GM19438 (cell line): ENCODE measurements around the gene CTIF.
"Not testable (repeated sequence)": the region's sequence is repeated elsewhere in the genome, so short reads cannot be mapped to it uniquely, and the experiment has no call there.

Experiments used
- ATAC-seq: cut with Tn5 transposase; IDR thresholded peaks from one replicate; pipeline ENCODE4 v1.9.1; 2021; ENCODE audit warnings: low read depth; ENCODE audit not compliant: unreplicated experiment

The CTIF gene

DNA sequence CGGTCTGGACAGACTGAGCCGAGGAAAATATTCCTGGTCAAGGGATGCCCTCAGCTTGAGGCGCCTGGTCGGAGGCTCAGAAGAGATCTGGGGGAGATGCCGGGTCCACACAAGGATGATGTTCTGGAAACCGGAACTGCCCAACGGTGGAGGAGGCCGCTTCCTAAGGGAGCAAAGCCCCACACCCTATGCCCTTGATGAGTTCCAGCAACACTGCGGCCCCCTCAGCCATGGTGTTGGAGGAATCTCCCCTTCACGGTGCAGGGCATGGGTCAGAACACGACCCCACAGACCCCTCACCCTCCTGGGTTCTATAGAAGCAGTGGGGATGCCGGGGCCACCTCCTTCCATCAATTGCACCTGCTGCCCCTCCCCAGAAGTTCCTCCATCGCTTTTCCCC, 332.1 kb downstream of the CTIF start:
- not testable (repeated sequence) for ATAC-seq

DNA sequence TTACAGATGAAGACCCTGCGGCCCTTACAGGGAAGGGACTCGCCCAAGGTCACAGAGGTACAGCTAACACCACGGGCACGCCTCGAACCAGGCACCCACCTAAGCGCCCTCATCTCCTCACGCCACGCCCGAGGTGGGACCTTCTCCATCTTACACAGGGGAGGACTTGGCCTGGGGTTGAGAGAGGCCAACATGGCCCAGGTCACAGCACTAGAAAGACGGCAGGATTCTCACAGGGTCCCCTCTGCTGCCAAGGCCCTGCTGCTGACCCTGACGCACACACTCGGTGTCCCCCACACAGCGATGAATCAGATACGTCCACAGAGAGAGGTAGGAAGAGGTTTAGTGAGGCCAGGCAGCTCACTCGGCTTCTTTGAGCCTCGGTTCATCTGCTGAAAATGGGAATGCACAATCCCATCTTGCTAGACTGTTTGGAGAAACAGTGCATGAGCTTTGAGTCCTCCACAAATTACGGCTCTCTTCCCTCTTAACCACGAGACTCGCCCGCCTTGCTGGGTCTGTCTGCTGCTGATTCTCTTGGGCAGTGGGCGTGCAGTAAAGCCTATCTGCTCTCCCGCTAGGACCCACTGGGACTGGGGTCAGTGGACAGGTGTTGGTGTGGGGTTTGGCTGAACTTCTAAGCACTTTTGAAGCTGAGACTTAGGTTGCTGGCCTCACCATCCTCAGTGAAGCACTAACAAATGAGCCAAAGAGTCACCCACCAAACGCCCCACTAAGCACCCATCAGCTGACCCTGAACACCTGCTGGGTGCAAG, 332.7 kb downstream of the CTIF start:
- no peak for ATAC-seq

DNA sequence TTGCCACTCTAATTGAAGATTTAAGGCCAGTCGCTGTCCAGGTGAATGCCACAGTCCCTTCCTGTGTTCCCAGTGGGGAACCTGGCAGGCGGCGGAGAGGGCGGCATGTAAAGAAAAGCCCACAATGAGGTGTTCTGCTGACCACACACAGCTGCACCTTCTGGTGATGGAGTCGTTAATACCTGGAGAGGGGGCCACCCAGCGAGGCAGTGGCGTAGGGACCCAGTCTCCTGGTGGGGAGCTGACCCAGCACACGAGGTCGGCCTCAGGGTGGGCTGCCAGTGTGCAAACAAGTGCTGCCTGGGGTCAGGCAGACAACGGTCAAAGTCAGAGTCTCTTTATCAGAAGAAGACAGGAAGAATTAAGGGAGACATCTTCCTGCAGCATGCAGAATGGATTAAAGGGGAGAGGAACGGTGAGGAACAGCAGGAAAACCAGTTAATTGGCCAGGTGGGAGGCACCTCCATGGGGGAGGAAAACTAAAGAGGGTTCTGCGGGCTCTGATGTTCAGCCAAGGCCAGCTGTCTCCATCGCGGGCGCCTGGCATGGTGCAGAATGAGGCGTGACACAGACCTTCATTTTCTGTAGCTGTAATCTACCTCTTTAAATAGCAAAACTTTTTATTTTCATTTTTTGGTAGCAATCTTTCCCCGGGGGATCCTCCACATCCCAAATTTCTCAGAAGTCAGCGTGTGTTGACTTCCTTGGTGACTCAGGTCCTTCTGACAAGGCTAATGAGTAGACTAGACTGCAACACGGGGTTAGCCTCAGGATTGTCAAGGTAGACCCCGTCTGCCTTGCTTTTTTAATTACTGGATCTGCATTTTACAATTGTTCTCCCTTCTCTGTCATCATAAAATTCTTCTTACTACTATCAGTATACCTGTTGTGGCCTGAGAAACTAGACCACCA, 333.7 kb downstream of the CTIF start:
- ATAC-seq, result no peak

DNA sequence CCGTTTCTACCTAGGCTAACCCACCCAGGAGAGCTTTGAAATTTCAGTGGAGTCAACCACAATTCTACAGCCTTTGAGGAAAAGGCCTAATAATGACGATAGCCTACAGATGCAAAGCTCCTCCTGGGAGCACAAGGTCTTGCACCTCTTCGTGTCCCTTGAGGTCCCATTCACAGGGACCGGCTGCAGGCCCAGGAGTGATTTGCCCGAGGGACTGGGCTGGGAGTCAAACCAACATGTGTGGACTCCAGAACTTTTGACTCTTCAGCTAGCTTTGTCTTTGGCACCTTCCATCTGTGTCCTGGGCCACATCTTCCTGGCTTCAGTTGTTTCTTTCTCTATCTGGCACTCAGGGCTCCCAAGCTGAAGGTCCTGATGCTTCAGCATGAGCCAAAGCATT, 335.4 kb downstream of the CTIF start:
- ATAC-seq, result no peak

DNA sequence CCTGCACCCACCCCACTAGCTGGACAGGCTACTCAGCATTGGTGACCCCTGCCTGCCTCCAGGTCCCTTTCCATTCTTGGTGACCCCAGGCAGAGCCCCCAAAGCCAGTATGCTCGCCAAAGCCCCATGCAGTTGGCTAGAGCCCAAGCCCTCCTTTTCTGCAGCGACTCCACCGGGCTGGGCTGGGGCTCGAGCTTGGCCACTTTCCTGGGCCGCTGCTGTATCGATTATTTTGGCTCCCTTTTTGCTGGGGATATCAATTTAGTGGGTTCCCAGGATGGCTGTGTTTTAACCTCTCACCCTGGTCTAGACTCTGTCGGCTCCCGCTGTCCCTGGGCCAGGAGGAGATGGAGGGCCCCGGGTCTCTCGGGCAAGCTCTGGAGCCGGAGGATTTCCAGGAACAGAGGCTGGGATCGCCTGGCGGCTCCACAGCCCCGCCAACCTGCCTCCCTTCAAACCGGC, 335.9 kb downstream of the CTIF start:
- ATAC-seq, result no peak

DNA sequence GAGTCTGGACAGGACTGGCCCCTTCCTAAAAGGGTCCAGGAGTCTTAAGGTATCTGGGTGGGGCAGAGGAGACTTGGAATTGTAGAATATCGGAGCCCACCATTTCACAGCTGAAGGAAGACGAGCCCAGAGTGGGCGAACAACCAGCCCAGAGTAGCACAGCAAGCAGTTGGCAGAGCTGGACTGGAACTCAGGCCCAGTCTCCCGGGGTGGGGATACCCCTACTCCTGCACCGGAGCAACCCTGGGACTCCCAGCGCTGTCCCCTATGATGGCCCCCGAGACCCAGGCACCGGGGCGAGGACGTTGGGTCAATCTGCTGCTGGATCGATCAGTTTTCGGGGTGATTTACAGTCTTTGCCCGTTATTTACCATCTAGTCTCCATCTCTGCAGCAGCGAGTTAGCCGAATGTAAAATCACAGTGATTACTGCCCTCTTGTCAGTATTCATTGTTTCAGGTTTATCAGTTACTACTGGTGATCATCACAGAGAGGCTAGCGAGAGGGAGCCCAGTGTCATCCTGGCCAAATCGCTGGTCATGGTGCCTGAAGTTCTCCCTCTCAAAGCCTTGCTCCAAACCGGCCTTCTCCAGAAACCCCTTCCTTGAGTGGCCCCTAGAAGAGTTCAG, 336.6 kb downstream of the CTIF start:
- ATAC-seq, result no peak

DNA sequence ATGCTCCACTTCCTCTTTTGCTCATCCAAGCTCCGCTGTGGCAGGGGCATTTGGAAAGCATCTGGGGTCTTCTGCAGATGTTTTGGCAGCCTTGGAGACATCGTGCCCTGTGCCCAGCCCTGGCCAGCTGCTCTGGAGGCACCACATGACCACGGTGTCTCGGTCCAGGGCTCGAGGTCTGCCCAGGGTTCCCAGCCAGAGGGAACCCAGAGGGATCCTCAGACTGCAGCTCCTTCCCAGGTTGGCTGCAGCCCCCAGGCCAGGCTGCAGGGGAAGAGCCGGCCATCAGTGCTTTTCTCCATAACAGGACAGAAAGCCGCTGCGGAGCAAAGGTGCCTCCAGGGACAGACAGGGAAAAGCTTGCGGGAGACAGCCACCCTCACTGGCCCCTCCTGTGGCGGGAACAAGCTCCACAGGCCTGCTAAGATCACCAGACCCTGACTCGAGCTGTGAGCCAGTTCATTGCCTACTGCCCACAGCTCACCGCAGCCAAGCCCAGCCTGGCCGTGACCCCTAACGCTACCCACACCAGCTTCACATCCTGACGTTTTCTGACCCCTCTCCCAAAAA, 337.2 kb downstream of the CTIF start:
- ATAC-seq, result no peak

DNA sequence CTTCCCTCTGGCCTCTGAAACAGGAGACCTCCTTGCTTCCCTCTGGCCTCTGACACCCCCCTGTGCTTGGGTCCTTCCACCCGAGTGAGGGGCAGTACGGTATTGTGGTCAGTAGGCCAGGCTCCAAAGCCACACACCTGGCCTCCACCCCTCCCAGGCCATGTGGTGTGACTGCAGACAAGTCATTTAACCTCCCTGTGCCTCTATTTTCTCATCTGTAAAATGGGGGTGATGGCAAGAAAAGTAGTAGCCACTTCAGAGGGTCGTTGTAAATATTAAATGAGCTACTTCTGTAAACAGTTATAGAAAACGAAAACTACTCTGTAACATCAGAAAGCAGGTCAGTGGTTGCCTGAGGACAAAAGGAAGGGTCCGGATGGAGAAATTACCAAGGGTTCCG, 337.8 kb downstream of the CTIF start:
- ATAC-seq, result no peak

DNA sequence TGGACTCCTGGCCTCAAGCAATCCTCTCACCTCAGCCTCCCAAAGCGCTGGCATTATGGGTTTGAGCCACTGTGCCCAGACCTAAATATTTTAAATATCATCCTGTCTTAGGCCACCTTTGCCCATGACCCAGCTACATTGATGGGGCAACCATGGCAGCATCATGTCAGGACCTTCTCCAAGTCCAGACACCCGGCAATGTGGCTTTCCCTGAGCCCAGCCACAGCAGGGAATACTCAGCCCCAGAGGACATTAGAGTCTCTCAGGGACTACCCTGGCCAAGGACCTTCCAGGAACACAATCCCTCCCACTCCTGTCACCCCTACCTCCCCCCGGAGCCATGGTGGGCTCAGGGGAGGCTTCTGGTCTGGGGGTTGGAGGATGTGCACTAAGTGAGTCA, 339.1 kb downstream of the CTIF start:
- ATAC-seq, result no peak

DNA sequence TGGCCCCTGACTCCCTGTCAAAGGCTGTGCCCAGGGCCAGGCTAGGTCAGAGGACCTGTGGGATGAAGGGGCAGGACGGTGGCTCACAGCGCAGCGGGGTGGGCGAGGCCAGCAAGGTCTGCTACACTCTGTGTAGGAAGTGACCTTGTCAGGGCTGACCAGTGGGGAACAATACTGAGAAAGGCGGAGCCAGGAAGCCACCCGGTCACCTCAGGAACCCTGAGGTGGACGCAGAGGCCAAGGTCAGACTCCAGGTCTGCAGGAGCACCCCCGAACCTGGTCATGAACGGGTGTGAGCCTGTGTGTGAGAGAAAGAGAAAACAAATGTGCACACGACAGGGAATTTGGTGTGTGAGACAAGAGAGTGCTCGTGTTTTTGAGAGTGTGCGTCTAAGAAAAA, 339.6 kb downstream of the CTIF start:
- no peak for ATAC-seq

DNA sequence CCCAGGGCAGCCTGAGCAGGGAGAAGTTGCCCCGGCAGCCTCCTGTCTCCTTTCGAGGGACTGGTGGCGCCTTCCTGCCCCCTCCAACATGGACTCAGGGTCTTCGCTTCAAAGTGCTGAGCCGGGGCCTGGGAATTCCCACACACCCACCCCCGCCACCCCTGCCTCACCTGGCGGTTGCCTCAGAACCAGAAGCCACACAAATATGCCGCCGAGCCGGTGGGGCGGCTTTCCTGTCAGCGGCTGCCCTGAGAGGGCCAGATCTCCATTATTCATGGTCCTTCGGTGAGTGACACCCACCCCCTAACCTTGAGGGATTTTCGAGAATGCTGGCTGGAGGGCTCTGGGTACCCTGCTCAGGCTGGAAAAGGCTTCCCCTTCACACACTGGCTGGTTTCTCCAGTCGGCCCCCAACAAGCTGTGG, 340.2 kb downstream of the CTIF start:
- ATAC-seq, result no peak

DNA sequence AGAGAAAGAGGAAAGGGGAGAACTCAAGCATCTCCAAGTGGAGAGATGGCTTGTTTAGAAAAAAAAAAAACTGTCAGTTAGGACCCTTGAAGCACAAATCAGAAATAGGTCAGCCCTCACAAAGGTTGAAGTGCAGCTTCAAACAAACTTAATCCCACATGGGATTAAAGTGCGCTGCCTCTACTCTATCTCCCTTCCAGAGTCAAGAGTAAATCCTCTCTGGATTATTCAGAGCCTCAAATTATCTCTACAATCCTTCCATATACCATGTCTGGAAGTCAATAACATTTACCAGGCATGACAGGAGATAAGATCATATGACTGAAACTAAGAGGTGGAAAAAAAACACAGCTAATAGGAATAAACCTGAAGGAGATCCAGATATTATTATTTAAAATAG, 342.1 kb downstream of the CTIF start:
- no peak for ATAC-seq

DNA sequence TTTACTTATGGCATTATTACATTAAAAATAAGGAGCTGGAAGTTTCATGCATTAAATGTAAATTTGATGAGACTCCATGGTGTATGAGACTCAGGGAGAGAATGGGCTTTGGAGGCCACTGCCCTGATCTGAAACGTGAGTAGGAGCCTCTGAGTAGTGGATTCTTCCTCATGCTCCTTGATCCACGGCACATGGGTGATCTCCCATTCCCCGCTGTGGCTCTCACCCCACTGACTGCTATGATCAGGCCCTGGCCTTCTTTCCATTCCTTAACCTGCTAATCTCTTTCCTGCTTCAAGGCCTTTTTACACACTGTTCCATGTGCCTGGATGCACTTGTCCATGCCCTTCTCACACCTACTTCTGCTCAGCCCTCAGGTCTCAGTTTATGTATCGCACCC, 343.5 kb downstream of the CTIF start:
- ATAC-seq, result no peak

DNA sequence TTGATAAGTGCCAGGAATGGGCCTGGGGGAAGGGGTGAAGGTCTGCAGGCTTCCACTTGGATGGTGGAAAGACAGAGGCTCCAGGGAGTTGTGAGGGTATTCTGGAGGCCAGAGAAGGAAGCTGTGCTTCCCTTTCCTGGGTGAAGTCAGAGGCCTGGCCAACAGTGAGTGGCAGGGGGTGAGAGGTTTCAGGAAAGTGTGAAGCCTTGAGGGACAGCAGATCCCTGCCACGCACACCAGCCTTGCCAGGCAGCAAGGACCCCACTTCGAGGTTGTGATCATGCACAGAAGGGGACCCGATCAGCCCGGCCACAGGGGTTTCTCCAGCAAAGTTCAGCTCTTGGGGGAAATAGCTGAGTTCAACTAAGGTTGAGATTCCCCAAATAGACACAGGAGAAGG, 345.5 kb downstream of the CTIF start:
- no peak for ATAC-seq

DNA sequence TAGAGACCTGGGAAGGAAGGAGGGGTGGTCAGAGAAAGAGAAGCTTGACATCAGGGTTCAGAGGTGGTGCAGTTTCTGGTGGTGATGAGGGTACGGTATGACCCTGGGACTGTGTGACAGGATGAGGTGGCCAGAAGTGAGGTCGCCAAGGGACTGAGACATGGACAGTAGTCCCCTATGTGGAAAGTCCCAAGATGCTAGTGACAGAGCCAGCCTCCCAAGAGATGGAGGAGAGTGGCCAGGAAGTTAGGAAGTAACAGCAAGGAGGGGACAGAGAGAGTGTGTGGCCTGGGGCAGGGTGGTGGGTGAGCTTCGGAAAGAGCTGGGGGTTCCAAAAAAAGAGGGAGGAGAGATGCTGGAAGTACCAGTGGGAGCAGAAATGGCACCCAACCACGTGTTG, 345.9 kb downstream of the CTIF start:
- no peak for ATAC-seq

DNA sequence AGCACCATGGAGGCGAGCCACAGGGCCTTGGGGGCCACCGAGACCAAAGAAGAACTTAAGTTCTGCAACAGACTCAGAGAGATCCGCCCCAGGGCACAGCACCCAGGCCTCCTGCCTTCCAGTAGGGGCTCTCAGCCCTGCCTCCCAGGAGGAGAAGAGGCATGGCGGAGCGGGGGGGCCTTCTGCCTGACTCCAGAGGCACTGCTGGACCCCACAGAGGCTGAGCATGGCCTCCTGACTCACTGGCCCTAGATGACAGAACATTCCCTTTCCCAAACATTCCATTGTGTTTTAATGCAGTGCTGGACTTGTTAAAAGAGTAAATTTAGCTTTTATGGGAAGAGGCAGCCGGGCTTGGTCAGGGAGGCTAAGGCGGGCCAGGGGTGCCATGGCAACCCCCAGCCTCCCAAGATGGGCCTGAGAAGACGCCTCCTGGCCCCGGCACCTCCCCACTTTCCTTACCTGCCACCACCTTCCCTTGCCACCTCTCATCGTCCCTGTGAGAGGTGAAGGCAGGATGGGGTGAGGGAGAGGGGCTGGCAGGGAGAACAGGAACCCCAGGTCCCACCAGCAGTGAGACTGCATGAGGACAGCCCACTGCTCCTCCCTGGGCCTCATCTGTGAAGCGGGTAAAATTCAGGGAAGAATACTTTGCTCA, 346.6 kb downstream of the CTIF start:
- ATAC-seq, result no peak

DNA sequence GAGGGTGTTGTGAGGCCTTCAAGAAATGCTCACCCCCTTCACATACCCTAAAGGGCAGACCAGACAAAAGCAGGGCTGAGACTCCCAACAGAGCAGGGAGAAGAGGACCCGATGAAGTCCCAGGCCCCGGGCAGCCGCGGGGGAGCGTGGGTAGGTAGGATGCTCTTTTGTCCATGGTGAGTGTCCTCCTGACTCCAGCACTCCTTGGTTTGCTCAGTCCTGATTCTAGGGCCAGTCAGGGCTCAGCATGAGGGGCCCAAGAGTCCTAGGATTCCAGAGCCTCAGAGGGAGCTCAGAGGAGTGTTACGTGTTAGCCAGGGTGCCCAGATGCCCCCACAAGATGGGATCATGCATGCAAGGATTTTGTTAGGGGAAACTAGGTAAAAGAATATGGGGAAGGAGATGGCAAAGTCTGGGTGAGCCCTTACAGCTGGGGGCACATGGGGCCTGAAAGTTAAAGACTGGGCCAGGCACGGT, 347.1 kb downstream of the CTIF start:
- ATAC-seq, result no peak

DNA sequence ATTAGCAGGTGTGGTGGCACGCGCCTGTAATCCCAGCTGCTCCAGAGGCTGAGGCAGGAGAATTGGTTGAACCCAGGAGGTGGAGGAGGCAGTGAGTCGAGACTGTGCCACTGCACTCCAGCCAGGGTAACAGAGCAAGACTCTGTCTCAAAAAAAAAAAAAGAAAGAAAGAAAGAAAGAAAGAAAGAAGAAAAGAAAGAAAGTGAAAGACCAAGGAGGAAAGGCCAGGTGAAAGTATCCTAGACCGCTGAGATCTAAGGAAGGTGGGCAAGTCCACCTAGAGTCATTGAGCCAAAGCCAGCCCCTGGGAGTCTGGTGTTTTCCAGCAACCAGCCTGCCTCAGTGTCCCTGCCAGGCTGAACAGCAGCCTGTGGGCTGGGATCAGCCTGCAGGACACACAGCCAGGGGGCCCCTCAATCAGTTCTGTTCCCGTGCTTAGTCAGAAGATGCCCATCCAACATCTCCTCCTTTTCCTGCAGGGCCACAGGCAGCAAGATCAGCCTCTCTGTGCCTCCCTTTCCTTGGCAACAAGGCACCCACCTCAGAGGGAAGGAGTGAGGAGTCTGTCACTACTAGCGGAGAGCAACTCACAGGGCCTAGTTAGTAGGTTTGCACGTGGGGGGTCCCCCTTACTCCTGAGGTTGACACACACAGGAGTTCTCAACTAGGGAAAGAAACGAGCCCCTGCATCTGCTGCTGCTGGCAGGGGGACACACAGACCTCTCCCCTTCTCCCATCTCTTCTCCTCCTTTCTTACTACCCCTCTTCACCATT, 347.9 kb downstream of the CTIF start:
- ATAC-seq, result no peak

DNA sequence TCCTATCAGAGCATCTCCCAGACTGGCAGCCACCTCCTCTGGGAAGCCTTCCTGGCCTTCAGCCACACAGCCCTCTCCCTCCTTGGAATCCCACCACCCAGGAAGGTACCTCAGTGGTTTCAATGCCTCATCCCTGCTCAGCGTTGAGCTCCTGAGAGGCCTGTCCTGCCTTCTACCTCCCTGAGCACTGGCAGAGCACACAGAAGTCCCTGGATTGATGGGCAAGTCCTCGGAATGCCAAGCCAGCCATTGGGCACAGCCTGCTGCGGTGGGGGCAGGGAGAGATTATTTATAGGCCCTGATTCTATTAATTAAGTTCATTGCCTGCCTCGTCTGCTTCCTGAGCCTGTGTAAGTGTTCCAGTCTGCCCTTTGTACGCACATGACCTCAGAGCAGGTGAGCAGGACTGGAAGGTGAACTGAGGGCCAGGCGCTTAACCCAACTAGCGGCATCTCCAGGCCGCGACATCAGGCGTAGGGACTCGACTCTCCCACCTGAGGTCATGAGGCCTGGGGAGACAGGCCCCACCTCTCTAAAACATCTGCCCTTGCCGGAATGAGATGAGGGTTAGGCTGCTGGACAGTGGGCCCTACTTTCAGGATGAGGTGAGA, 348.6 kb downstream of the CTIF start:
- ATAC-seq, result no peak
